GM12878 (cell line): ENCODE results near the gene GPRC5B. TPM values are rescaled to one million over a fixed set of nuclear protein-coding genes. Genes with fewer than 3 reads are reported as not detected.

Source experiments
- ATAC-seq: fragments of 200-7000 bp; cut with Tn5 transposase; 3 replicates; pipeline ENCODE4 v1.9.1; 2020; ENCODE audit warnings: mild to moderate bottlenecking, moderate library complexity
- BruUV-seq: library from RNA; stranded (reverse); fragments of 400-500 nt; replicated peaks from 2 replicates; lab custom pipeline; 2021; lab: Mats Ljungman, UMichigan
- CTCF ChIA-PET: fragments of 300-600 bp; sonication (Branson Sonifier 250); formaldehyde crosslinking; extraction: SDS; loops from one replicate; lab custom pipeline; 2021; ENCODE audit warnings: inconsistent platforms; lab: Yijun Ruan, JAX
- POLR2A ChIA-PET: fragments of 350-600 bp; formaldehyde crosslinking; extraction: SDS; loops from one replicate; lab custom pipeline; 2021; ENCODE audit warnings: inconsistent platforms; lab: Charles Lee
- RAD21 ChIA-PET: fragments of 300-600 bp; sonication (Branson Sonifier 250); formaldehyde crosslinking; loops from one replicate; lab custom pipeline; 2023; ENCODE audit warnings: antibody characterized with exemption; ENCODE audit not compliant: unreplicated experiment; lab: Charles Lee
- SMC1A ChIA-PET: fragments of 300-600 bp; sonication (Branson Sonifier 250); formaldehyde crosslinking; loops from one replicate; lab custom pipeline; 2023; ENCODE audit not compliant: unreplicated experiment, uncharacterized antibody; lab: Charles Lee
- DNase-seq: peaks from one replicate; pipeline ENCODE4 v3.0.0-alpha.2; 2011; ENCODE audit warnings: low read depth, low spot score
- FAIRE-seq: peaks from 3 replicates; lab custom pipeline; 2011; peaks lifted over from hg19 to GRCh38; lab: Jason Lieb, UNC
- H2AFZ ChIP-seq: 2 replicates; pipeline ENCODE4 v1.6.0; 2011; ENCODE audit warnings: low read depth, low read length, control low read depth; ENCODE audit not compliant: control insufficient read depth
- H3K27ac ChIP-seq: 2 replicates; pipeline ENCODE4 v1.5.1; 2011; ENCODE audit warnings: control low read depth; ENCODE audit not compliant: control insufficient read depth, insufficient read depth
- H3K27me3 ChIP-seq, 2 experiments: replicated peaks in 1 of 2; 2 replicates each; pipeline versions ENCODE4 v1.6.0 to v1.6.1; 2011; ENCODE audit warnings: low read length in 1 of 2; ENCODE audit not compliant: control insufficient read depth in 2 of 2, insufficient read depth in 2 of 2
- H3K36me3 ChIP-seq, 2 experiments: 2 replicates each; pipeline ENCODE4 v1.5.1; 2011; ENCODE audit warnings: low read length in 1 of 2; ENCODE audit not compliant: control insufficient read depth in 2 of 2, insufficient read depth in 2 of 2
- H3K4me1 ChIP-seq: 2 replicates; pipeline ENCODE4 v1.6.1; 2011; ENCODE audit warnings: mild to moderate bottlenecking, low read length, moderate library complexity, mixed read lengths; ENCODE audit not compliant: control insufficient read depth, insufficient read depth
- H3K4me2 ChIP-seq: 2 replicates; pipeline ENCODE4 v1.6.0; 2011; ENCODE audit warnings: control low read depth; ENCODE audit not compliant: control insufficient read depth, insufficient read depth
- H3K4me3 ChIP-seq: fragments of 200-600 bp; sonication (generic); 2 replicates; pipeline ENCODE4 v1.5.1; 2016
- H3K79me2 ChIP-seq: 2 replicates; pipeline ENCODE4 v1.6.0; 2011; ENCODE audit warnings: low read length; ENCODE audit not compliant: control insufficient read depth, insufficient read depth
- H3K9ac ChIP-seq: 2 replicates; pipeline ENCODE4 v1.8.0; 2011; ENCODE audit warnings: low read length, control low read depth, mixed read lengths; ENCODE audit not compliant: control insufficient read depth, insufficient read depth
- H3K9me3 ChIP-seq: replicated peaks from 3 replicates; pipeline ENCODE4 v1.5.1; 2011; ENCODE audit warnings: mild to moderate bottlenecking, low read length; ENCODE audit not compliant: control insufficient read depth, insufficient read depth
- H4K20me1 ChIP-seq: 2 replicates; pipeline ENCODE4 v1.6.0; 2011; ENCODE audit not compliant: control insufficient read depth, insufficient read depth
- BACH1 ChIP-seq: fragments of 450-650 bp; IDR thresholded peaks from 2 replicates; pipeline ENCODE4 v1.6.1; 2017; ENCODE audit warnings: mild to moderate bottlenecking, borderline replicate concordance
- POU2F2 ChIP-seq: IDR thresholded peaks from 3 replicates; pipeline ENCODE4 v1.6.1; 2011; ENCODE audit warnings: low read depth, mild to moderate bottlenecking, low read length, borderline replicate concordance
- WGBS: methylation state at CpG from one replicate; pipeline ENCODE4 v1.1.6; 2016; ENCODE audit warnings: low lambda C conversion rate; ENCODE audit not compliant: insufficient replicate concordance, insufficient coverage; ENCODE audit errors: missing lambda C conversion rate; 5-methylcytosine and 5-hydroxymethylcytosine counted together
- in situ Hi-C: fragments of 300-500 bp; cut with MboI; formaldehyde crosslinking; loops from 9 replicates; pipeline ENCODE4 v1.14.3; 2018; ENCODE audit warnings: mixed read lengths
- intact Hi-C: fragments of 100-400 bp; cut with micrococcal nuclease; formaldehyde crosslinking; loops from one replicate; pipeline ENCODE4 v1.14.2; 2022; ENCODE audit not compliant: unreplicated experiment
- polyA plus RNA-seq, 11 experiments: library from polyadenylated mRNA; depleted of rRNA in 4 of 11; unstranded in 6 of 11; stranded (reverse) in 5 of 11; fragments of >200 nt; fragmentation: Nextera tagmentation in 4 of 11; fragmentation: Illumina TruSeq in 1 of 11; extraction: Ambion mirVana in 4 of 11; extraction: Trizol in 1 of 11; gene quantifications; 1 replicate in 1 of 11; 2 replicates in 10 of 11; pipeline versions ENCODE4 v1.2.1 to v1.2.3, GENCODE V29; 2011 to 2016; ENCODE audit warnings: inconsistent platforms in 2 of 11, missing spikeins in 2 of 11, low read depth in 1 of 11
- total RNA-seq, 4 experiments: library from RNA; depleted of rRNA in 3 of 4; stranded (reverse); fragments of >200 nt in 3 of 4; fragmentation: Illumina TruSeq in 1 of 4; extraction: Trizol in 1 of 4; gene quantifications; 2 replicates each; pipeline versions ENCODE4 v1.2.1 to v1.2.3, GENCODE V29; 2013 to 2021
- TF ChIP-seq, protein P1 (sequence below): fragments of 450-650 bp; formaldehyde crosslinking; IDR thresholded peaks from 2 replicates; pipeline ENCODE4 v1.5.0; 2022; ENCODE audit warnings: mild to moderate bottlenecking, missing genetic modification characterization

The GPRC5B gene
- total and polyA plus RNA-seq, 10 of the 15 experiments (the other 5 are each of a cell fraction or from before 2014, with no cell fraction given): 0.01 to 0.42 (median 0.15) TPM; not detected in 2

DNA sequence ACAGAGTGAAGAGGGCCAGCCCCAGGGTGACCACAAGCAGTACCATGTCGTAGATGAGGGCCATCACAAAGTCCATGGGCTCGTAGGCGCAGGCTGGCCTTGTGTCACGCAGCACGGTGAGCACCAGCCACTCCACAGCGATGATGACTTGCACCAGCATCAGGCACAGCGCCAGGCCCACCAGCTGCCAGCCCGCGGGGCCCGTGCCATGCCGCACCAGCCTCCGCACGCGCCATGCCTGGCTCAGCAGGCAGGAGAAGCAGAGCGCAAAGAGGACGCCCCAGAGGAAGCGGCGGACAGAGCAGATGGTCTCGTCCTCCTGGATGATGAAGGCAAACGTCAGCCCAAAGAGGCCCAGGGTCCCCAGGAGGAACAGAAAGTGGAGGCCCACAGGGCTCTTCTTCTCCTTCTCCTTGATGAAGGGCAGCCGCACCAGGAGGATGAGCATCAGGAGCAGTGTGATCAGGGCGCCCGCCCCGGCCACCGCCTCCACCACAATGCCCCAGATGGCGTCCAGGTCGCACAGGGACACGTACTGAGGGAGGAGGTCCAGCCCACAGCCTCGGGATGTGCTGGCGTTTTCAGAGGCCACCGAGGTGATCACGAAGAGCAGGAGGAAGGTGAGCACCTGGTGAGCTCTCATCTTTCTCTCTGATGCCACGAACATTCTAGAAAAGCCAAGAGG is 12.3 kb downstream of the GPRC5B start:
- H2AFZ ChIP-seq: no peak overlapping the region
- no peak overlapping the region for H3K4me2 ChIP-seq
- 59% methylated on average over 30 of the region's 33 CpGs for WGBS
- DNase-seq (no peak), ATAC-seq (no peak), FAIRE-seq (no peak)
- H3K27ac ChIP-seq: no peak overlapping the region
- ChIA-PET POLR2A (no interaction called here), SMC1A (no interaction called here), CTCF (no interaction called here), RAD21 (no interaction called here)
- in situ Hi-C loops: no loop called here
- no peaks in the 10 kb centered on the region for H3K36me3 ChIP-seq
- H3K4me3 ChIP-seq: no peak overlapping the region
- H3K79me2 ChIP-seq: no peaks in the 10 kb centered on the region
- H3K9ac ChIP-seq: no peak overlapping the region
- intact Hi-C loops: no loop called here
- H3K27me3 ChIP-seq: no peaks in the 10 kb centered on the region
- H3K9me3 ChIP-seq: no peaks in the 10 kb centered on the region
- BruUV-seq: no TSS peak
- H4K20me1 ChIP-seq: no peaks in the 10 kb centered on the region
- TF ChIP-seq, protein P1, sequence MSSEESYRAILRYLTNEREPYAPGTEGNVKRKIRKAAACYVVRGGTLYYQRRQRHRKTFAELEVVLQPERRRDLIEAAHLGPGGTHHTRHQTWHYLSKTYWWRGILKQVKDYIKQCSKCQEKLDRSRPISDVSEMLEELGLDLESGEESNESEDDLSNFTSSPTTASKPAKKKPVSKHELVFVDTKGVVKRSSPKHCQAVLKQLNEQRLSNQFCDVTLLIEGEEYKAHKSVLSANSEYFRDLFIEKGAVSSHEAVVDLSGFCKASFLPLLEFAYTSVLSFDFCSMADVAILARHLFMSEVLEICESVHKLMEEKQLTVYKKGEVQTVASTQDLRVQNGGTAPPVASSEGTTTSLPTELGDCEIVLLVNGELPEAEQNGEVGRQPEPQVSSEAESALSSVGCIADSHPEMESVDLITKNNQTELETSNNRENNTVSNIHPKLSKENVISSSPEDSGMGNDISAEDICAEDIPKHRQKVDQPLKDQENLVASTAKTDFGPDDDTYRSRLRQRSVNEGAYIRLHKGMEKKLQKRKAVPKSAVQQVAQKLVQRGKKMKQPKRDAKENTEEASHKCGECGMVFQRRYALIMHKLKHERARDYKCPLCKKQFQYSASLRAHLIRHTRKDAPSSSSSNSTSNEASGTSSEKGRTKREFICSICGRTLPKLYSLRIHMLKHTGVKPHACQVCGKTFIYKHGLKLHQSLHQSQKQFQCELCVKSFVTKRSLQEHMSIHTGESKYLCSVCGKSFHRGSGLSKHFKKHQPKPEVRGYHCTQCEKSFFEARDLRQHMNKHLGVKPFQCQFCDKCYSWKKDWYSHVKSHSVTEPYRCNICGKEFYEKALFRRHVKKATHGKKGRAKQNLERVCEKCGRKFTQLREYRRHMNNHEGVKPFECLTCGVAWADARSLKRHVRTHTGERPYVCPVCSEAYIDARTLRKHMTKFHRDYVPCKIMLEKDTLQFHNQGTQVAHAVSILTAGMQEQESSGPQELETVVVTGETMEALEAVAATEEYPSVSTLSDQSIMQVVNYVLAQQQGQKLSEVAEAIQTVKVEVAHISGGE (CRISPR knock-in tag): no peak
- no peak for TF ChIP-seq BACH1
- TF ChIP-seq POU2F2: no peak
- H3K4me1 ChIP-seq: no peaks in the 10 kb centered on the region
